GM18505 (cell line): ENCODE measurements around the gene CACNG1.

Experiments
- ATAC-seq: cut with Tn5 transposase; IDR thresholded peaks from one replicate; pipeline ENCODE4 v1.9.1; 2021; ENCODE audit not compliant: unreplicated experiment
- POLR2A ChIP-seq: IDR thresholded peaks from 4 replicates; pipeline ENCODE4 v1.6.1; 2011; ENCODE audit warnings: borderline replicate concordance; ENCODE audit not compliant: insufficient read depth, insufficient read length; ENCODE audit errors: extremely low read depth

CACNG1 gene

DNA sequence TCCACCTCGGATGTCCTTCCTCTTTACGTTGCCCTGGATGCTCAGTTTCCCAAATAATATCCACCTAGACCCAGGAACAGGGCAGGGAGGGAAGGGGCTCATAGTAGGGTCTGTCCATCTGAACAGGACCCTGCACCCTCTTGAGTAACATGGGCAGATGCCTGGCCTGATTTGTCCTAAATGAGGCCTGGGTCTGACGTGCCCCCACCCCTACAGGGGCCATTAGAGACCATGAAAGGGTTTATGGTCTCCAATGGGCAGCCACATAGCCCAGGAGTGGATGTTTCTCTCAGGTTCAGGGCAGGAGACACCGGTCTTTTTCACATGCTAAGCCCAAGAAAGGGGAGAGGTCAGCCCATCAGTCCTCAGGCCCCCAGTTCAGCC lies 6.8 kb downstream of the CACNG1 start:
- ATAC-seq = no peak
- no peak for TF ChIP-seq POLR2A

- no peak for TF ChIP-seq POLR2A
- ATAC-seq = no peak
These were observed 7.5 kb downstream of the CACNG1 start for GRCh38 chr17:67051837-67052236.

GRCh38 chr17:67052720-67053437 lies 8.5 kb downstream of the CACNG1 start:
- no peak for TF ChIP-seq POLR2A
- ATAC-seq = no peak

GRCh38 chr17:67053438-67054000 lies 9.2 kb downstream of the CACNG1 start:
- no peak for TF ChIP-seq POLR2A
- ATAC-seq = no peak

DNA sequence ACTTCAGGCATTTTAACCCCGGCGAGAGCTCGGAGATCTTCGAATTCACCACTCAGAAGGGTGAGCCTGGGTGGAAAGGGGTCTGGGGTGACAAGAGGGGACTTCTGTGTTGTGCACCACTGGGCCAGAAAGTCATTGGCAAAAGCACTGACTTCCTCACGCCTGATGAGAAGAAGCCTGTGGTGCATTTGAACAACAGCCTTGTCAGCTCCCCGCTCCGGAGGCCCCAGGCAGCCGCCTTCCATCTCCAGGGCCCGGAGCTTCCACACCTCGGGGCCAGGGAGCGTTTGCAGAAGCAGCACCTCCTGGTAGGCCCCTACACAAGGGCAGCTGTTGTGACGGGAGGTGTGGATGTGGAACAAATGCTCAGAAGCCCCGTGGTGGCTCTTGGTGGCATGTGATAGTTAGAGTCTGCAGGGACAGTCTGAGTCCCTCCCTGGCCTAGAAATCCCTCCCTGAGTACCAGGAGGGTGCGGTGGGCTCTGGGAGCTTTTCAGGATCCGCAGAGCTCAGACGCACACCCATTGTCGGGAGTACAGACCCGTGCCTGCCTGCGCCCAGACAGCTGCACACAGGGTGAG lies 9.7 kb downstream of the CACNG1 start:
- ATAC-seq = no peak
- no peak for TF ChIP-seq POLR2A

DNA sequence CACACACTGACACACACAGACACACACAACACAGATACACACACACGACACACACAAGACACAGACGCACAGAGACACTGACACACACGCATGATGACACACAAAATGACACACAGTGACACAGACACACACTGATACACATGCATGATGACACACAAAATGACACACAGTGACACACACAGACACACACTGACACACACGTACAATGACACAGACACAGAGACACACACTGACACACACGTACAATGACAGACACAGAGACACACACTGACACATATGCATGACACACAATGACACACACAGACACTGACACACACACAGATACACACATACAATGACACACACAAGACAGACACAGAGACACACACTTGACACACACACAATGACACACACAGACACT lies 10.3 kb downstream of the CACNG1 start:
- TF ChIP-seq POLR2A = no peak
- no peak for ATAC-seq

DNA sequence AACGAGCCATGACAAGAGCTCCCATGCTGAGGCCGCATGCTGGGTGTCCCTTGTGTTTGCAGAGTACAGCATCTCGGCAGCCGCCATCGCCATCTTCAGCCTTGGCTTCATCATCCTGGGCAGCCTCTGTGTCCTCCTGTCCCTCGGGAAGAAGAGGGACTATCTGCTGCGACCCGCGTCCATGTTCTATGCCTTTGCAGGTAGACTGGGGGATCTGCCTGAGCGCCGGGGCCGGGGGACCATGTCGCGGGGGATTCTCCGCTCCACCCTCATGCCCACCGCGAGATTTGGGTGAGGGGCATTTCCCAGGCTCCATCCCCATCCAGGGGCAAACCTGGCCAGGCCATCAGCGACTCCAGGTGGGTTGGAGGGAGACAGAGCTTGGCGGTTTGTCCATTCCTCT lies 10.7 kb downstream of the CACNG1 start:
- no peak for TF ChIP-seq POLR2A

DNA sequence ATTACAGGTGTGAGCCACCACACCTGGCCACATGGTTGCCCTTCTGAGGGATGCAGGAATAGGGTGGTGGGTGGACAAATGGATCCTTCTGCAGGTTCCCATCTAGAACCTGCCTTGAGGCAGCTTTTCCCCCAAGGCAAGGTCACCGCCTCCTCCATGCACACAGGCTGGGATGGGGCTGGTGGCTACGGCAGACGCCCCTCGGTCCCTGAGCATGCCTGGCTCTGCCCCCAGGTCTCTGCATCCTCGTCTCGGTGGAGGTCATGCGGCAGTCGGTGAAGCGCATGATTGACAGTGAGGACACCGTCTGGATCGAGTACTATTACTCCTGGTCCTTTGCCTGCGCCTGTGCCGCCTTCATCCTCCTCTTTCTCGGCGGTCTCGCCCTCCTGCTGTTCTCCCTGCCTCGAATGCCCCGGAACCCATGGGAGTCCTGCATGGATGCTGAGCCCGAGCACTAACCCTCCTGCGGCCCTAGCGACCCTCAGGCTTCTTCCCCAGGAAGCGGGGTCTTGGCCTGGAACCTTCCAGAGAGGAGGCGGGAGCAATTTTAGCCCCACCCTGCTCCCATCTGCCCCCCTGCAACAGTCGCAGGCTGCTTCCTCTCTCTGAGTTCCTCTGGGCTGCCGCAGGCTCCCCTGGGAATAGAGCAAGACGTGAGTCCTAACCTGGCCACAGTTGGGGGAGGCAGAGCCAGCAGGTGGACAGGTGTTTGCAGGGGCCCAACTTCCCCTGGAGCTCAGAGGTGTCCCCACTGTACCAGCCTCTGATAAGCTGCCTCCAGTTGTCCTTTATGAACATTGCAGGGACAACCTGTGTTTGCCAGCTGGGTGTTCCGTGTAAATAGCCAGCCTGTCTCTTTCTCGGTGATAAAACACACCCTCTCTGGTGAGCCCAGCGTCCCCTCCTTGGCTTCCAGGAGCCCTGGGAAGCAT lies 11.7 kb downstream of the CACNG1 start:
- no peak for TF ChIP-seq POLR2A
- no peak for ATAC-seq

More for the DNA sequence above, 10.7 kb downstream of the CACNG1 start:
- no peak for ATAC-seq

DNA sequence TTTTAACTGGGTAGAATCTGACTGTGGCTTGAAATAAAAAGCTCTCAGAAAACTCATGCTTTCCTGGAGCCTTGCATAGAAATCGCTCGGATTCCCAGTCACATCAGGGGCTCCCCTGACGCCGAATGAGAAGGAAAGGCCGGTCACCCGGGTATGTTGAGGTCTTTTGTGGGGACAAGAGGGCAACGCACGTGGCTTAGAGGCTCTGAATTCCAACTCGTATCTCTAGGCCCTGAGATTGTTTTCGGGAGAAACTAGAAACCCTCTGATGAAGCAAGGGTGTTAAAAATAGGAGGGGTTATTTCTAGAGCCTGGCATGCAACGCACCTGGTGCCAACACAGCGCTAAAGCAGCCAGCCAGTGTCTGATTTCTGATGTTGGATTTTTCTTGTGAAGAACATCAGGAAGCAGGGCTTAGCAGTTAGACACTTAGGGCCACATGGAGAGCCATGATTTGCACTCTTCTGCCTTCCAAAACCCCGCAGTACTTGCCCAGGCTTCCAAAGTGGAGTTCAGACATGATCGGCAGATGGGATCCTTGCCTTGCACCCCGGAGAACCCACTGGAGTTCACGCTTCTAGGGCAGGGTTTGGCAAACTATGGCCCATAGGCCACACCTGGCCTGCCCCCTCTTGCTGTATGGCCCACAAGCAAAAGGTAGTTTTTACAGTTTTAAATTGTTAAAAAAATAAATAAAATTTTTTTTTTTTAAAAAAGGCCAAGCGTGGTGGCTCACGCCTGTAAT lies 12.6 kb downstream of the CACNG1 start:
- TF ChIP-seq POLR2A = no peak
- ATAC-seq = no peak

DNA sequence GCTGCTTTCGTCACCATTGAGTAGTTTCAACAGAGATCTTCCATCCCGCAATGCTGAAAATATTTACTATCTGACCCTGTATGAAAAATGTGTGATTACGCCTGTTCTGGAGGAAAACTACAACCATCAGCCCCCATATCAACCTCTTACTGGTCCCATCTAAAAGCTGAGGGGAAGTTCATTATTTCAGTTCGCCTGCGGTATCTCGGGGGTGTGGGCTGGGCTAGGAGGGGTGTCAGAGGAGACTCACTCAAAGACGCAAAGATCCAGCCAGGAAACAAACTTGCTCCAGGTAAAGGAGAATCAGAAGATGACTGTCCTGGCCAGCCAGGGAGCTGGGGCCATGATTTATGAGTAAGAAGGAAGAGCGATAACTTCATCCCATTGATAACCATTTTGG lies 13.7 kb downstream of the CACNG1 start:
- TF ChIP-seq POLR2A = no peak
- ATAC-seq = no peak

GRCh38 chr17:67059372-67059771 lies 15.0 kb downstream of the CACNG1 start:
- TF ChIP-seq POLR2A = no peak
- no peak for ATAC-seq

GRCh38 chr17:67063141-67063540 lies 18.8 kb downstream of the CACNG1 start:
- ATAC-seq = no peak
- TF ChIP-seq POLR2A = no peak

DNA sequence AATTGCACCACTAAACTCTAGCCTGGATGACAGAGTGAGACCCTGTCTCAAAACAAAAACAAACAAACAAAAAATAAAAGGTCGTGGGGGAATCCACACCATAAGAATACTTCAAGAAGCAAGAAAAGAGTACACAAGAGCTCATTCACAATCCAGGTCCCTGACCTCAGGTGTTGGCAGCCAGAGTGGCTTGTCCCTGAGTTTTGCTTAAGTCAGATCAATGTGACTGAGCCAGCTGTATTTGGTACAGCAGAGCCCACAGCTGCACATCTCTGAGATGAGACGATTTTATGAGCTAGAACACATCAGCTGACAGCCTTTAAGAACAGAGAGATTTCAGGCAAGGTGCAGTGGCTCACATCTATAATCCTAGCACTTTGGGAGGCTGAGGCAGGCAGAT lies 22.4 kb downstream of the CACNG1 start:
- ATAC-seq = no peak
- TF ChIP-seq POLR2A = no peak

DNA sequence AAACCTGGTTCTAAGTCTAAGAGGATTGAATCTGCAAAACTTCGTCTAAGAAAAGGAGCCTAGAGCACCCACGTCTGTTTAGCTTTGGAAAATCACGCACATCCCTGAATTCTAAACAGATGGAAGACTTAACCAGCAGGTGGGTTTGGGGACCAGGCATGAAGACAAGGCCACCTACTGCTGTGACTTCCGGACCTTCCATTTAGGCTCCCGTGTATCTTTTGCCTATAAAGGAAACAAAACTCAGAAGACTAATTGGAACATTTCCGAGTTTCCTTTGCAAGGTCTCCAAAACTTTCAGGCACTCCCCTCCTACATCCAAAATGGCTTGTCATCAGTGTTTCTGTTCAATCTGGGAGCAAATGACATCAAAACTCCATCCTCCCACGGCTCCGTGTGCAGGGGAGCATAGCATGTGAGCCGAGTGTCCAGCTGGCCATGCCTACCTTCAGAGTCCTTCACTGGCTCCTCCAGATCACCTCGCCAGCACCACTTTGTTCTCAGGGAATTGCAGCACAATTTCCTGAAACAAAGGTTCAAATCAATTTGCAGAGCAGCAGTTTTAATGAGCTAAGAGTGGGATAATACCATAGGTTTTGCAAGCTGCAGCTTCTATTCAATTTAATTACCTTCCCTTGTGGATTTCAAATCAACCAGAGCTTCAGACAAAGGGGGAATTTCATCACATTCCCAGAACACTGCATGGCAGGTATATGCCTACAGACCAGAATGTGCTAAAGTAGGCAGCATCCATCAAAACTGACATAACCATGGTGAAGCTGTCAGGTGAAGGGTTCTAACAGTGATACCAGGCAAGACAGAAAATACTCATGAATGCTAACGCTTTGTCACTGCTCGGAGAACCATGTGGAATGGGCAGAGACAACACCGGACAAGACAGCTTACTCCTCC lies 23.5 kb downstream of the CACNG1 start:
- ATAC-seq = no peak
- no peak for TF ChIP-seq POLR2A
